HG02840 (cell line): ENCODE measurements around the gene NT5C3A.
A peak's percentile ranks its signal among the peaks of the same experiment; 100 is the strongest.
"Not testable (repeated sequence)": the region's sequence is repeated elsewhere in the genome, so short reads cannot be mapped to it uniquely, and the experiment has no call there.

ENCODE experiments used
- ATAC-seq: cut with Tn5 transposase; IDR thresholded peaks from one replicate; pipeline ENCODE4 v1.9.1; 2021; ENCODE audit warnings: mild to moderate bottlenecking, moderate library complexity, moderate number of reproducible peaks; ENCODE audit not compliant: unreplicated experiment, low FRiP score

The NT5C3A gene

GRCh38 chr7:32991975-32992700, 70.4 kb downstream of the NT5C3A start:
- not testable (repeated sequence) for ATAC-seq

GRCh38 chr7:32991068-32991585, 71.4 kb downstream of the NT5C3A start:
- ATAC-seq = not testable (repeated sequence)

- ATAC-seq = not testable (repeated sequence)
These were observed 74.4 kb downstream of the NT5C3A start for GRCh38 chr7:32988148-32988547.

- ATAC-seq = not testable (repeated sequence)
These were observed 82.7 kb downstream of the NT5C3A start for GRCh38 chr7:32979902-32980301.

GRCh38 chr7:32979246-32979645, 83.3 kb downstream of the NT5C3A start:
- ATAC-seq = not testable (repeated sequence)

- not testable (repeated sequence) for ATAC-seq
These were observed 85.4 kb downstream of the NT5C3A start for GRCh38 chr7:32977159-32977558.

- ATAC-seq = not testable (repeated sequence)
These were observed 90.6 kb downstream of the NT5C3A start for GRCh38 chr7:32971967-32972366.

- ATAC-seq = not testable (repeated sequence)
These were observed 95.4 kb downstream of the NT5C3A start for GRCh38 chr7:32967268-32967582.

- ATAC-seq = not testable (repeated sequence)
These were observed 95.9 kb downstream of the NT5C3A start for GRCh38 chr7:32966489-32967267.

GRCh38 chr7:32964461-32965159, 98.0 kb downstream of the NT5C3A start:
- ATAC-seq = peak; percentile 90
